Nephron (organoid): Measurements from ENCODE around the gene TMEM259.
A peak's percentile ranks its signal among the peaks of the same experiment; 100 is the strongest.

ENCODE experiments used
- H3K27ac Mint-ChIP-seq, 3 experiments: 2 replicates each; pipeline ENCODE4 v1.8.0; 2020; ENCODE audit warnings: mixed read lengths in 3 of 3, mild to moderate bottlenecking in 2 of 3, moderate library complexity in 1 of 3
- H3K27me3 Mint-ChIP-seq: 2 replicates; pipeline ENCODE4 v1.8.0; 2021; ENCODE audit warnings: low read depth, mild to moderate bottlenecking, moderate library complexity, mixed read lengths
- H3K36me3 Mint-ChIP-seq: 2 replicates; pipeline ENCODE4 v1.8.0; 2020; ENCODE audit warnings: low read depth, mixed read lengths
- H3K4me1 Mint-ChIP-seq: 2 replicates; pipeline ENCODE4 v1.8.0; 2020; ENCODE audit warnings: mixed read lengths
- H3K4me3 Mint-ChIP-seq, 3 experiments: 2 replicates each; pipeline ENCODE4 v1.8.0; 2020; ENCODE audit warnings: mild to moderate bottlenecking in 3 of 3, mixed read lengths in 3 of 3, moderate library complexity in 2 of 3
- H3K9me3 Mint-ChIP-seq: 2 replicates; pipeline ENCODE4 v1.8.0; 2020; ENCODE audit warnings: mixed read lengths
- TF ChIP-seq, protein P1 (sequence below), 3 experiments: fragments of 200-600 bp; sonication (generic); IDR thresholded peaks; one replicate each; pipeline ENCODE4 v1.5.0; 2021; ENCODE audit warnings: antibody characterized with exemption in 3 of 3; ENCODE audit not compliant: unreplicated experiment in 3 of 3

TMEM259 gene

DNA sequence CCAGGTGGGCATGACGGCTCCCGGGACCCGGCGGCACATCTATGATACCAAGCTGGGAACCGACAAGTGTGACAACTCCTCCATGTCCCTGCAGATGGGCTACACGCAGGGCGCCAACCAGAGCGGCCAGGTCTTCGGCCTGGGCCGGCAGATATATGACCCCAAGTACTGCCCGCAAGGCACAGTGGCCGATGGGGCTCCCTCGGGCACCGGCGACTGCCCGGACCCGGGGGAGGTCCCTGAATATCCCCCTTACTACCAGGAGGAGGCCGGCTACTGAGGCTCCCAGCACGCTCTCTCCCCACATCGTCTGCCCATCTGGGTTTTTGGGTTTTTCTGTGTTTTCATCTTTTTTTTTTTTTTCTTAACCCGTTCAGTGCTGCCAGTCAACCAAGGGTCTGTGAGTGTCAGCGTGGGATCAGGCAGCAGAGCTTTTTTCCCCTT is 16.7 kb upstream of the TMEM259 start:
- Mint-ChIP-seq H3K4me3 (no peak overlapping the region), H3K9me3 (no peaks in the 10 kb centered on the region), H3K27me3 (no peaks in the 10 kb centered on the region), H3K36me3 (peaks cover 40% of the 10 kb centered on the region), H3K27ac (no peak overlapping the region), H3K4me1 (peaks cover 25% of the 10 kb centered on the region)
- TF ChIP-seq, protein P1, sequence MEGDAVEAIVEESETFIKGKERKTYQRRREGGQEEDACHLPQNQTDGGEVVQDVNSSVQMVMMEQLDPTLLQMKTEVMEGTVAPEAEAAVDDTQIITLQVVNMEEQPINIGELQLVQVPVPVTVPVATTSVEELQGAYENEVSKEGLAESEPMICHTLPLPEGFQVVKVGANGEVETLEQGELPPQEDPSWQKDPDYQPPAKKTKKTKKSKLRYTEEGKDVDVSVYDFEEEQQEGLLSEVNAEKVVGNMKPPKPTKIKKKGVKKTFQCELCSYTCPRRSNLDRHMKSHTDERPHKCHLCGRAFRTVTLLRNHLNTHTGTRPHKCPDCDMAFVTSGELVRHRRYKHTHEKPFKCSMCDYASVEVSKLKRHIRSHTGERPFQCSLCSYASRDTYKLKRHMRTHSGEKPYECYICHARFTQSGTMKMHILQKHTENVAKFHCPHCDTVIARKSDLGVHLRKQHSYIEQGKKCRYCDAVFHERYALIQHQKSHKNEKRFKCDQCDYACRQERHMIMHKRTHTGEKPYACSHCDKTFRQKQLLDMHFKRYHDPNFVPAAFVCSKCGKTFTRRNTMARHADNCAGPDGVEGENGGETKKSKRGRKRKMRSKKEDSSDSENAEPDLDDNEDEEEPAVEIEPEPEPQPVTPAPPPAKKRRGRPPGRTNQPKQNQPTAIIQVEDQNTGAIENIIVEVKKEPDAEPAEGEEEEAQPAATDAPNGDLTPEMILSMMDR (IDR thresholded peaks at IDR 0.05; ENCODE audit: unreplicated experiment in 3 of 3), result no peak

DNA sequence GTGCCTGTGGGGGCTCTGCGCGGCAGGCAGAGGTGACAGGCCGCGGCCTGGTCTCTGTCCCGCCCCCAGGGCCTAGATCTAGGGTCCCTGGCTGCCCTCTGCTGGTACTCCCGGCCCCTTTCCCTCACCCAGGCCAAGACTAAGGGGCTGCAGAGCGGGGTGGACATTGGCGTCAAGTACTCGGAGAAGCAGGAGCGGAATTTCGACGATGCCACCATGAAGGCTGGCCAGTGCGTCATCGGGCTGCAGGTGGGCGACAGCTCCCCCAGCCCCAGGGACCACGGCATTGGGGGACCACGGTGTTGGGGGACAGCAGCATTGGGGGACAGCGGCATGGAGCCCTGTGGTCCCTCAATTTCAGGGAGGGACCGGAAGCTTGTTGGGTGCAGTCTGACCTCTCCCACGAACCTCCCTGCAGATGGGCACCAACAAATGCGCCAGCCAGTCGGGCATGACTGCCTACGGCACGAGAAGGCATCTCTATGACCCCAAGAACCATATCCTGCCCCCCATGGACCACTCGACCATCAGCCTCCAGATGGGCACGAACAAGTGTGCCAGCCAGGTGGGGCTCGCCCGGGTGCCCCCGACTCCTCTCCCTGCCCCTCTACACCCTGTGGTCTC is 15.2 kb upstream of the TMEM259 start:
- no peaks in the 10 kb centered on the region for H3K27me3 Mint-ChIP-seq
- TF ChIP-seq, protein P1 (IDR thresholded peaks at IDR 0.05; ENCODE audit: unreplicated experiment in 3 of 3), result no peak
- peaks cover 49% of the 10 kb centered on the region for H3K36me3 Mint-ChIP-seq
- H3K27ac Mint-ChIP-seq, result no peak overlapping the region
- H3K4me1 Mint-ChIP-seq, result peaks cover 24% of the 10 kb centered on the region
- no peak overlapping the region for H3K4me3 Mint-ChIP-seq
- no peaks in the 10 kb centered on the region for H3K9me3 Mint-ChIP-seq

DNA sequence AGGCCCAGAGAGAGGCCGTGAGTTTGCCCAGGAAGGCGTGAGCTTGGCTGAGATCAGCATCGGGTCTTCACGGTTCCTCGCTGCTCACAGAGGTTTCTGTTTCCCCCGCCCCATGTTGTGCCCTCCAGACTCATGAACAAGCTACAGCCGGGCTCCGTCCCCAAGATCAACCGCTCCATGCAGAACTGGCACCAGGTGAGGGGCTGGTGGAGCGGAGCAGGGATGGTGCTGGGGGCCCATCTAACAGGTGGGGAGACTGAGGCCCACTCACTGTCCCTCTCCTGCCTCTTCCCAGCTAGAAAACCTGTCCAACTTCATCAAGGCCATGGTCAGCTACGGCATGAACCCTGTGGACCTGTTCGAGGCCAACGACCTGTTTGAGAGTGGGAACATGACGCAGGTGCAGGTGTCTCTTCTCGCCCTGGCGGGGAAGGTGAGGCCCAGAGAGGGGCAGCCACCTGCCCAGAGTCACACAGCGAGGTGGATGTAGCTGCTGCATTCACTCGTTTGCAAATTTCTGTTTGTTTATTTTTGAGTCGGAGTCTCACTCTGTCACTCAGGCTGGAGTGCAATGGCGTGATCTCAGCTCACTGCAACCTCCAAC is 11.4 kb upstream of the TMEM259 start:
- TF ChIP-seq, protein P1 (IDR thresholded peaks at IDR 0.05; ENCODE audit: unreplicated experiment in 3 of 3), result no peak
- Mint-ChIP-seq H3K36me3 (peaks cover 43% of the 10 kb centered on the region), H3K27ac (no peak overlapping the region), H3K4me3 (no peak overlapping the region), H3K27me3 (no peaks in the 10 kb centered on the region), H3K4me1 (peaks cover 5% of the 10 kb centered on the region), H3K9me3 (no peaks in the 10 kb centered on the region)

DNA sequence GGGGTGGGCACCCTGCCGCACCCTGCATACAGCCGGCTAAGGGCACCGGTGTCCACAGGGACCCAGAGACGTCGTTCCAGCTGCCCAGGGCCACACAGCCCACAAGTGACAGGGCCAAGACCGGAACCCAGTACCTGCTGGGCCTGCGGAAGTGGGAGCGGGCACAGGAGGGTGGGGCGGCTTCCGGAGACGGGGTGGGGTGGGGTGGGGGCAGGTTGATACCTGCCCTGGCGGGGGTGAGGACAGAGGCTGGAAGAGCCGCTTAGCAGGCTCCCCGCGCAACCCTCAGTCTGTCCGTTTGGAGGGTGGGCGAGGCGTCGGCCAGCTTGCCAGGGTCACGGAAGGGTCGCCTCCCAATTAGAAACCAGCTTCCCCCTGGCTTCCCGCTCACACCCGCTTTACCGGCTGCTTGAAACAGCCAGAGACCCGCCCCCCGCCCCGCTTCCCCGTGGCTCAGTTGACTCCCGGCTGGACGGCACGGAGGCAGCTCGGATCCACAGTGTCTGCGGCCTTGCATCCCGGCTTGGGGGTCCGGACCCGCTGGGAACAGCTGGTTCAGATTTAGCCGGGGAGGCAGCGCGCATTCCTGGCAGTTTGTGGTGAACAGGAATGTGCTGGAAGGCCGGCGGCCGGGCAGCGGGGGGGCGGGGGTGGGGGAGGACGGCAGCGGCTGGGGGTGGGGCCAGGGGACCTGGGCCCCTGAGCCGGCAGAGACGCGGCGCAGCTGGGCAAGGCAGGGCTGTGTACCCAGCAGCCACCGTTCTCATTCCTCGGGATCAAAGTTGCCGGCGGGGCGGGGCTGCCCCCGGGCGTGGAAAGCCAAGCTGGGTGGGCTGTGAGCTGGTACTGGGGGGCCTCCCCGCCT is 7.4 kb upstream of the TMEM259 start:
- Mint-ChIP-seq H3K27me3 (peaks cover 4% of the 10 kb centered on the region), H3K9me3 (no peaks in the 10 kb centered on the region), H3K4me3 (peak overlapping the region; percentile 82 to 89 (median 83)), H3K4me1 (peaks cover 5% of the 10 kb centered on the region), H3K36me3 (peaks cover 25% of the 10 kb centered on the region), H3K27ac (peak overlapping the region in 2 of 3 experiments; percentile 54 to 81)
- TF ChIP-seq, protein P1 (IDR thresholded peaks at IDR 0.05; ENCODE audit: unreplicated experiment in 3 of 3), result no peak

DNA sequence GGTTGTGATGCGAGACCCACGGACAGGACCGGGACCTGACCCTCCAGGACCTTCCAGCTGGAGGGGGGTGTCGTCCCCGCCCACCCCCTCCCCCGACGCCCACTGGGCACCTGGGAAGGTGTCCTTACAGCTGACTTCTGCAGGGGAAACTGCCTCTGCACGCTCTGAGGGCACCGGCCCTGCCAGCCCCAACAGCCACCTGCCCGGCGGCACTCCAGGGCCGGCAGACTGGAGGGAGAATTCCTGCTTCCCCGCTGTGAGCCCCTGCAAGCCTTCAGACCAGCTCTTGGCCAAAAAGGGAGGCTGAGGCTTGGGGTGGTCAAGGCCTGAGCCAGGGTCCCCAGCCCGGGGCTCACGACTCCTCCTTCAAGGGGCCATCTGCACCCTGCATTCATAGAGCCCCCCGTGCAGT is 6.7 kb upstream of the TMEM259 start:
- Mint-ChIP-seq H3K4me3 (peak overlapping the region; percentile 95 to 99 (median 98)), H3K27ac (peak overlapping the region in 2 of 3 experiments; percentile 81 to 95), H3K27me3 (peaks cover 4% of the 10 kb centered on the region), H3K9me3 (no peaks in the 10 kb centered on the region), H3K36me3 (peaks cover 20% of the 10 kb centered on the region), H3K4me1 (peaks cover 5% of the 10 kb centered on the region)
- TF ChIP-seq, protein P1 (IDR thresholded peaks at IDR 0.05; ENCODE audit: unreplicated experiment in 3 of 3), result no peak
